Measurements from ENCODE around the gene CYTH3.

DNA sequence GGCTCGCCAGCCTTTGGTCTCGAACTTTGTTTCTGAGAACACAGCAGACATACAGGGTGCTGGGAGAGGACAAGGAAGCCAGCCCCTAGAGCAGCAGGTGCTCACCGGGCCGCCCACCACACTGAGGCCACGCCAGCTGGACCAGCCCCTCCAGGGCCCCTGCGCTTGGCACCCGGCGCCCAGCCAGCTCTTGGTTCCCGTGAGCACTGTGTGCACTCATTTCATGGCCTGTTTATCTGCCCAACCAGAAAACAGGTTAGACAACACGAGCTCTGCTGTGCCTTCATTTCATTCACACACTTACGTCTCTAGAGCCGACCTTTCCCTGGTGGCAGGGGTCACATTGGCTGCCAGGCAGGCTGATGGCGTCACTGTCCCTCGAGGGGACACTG lies 104.0 kb downstream of the CYTH3 start:
- TF ChIP-seq, protein P1, sequence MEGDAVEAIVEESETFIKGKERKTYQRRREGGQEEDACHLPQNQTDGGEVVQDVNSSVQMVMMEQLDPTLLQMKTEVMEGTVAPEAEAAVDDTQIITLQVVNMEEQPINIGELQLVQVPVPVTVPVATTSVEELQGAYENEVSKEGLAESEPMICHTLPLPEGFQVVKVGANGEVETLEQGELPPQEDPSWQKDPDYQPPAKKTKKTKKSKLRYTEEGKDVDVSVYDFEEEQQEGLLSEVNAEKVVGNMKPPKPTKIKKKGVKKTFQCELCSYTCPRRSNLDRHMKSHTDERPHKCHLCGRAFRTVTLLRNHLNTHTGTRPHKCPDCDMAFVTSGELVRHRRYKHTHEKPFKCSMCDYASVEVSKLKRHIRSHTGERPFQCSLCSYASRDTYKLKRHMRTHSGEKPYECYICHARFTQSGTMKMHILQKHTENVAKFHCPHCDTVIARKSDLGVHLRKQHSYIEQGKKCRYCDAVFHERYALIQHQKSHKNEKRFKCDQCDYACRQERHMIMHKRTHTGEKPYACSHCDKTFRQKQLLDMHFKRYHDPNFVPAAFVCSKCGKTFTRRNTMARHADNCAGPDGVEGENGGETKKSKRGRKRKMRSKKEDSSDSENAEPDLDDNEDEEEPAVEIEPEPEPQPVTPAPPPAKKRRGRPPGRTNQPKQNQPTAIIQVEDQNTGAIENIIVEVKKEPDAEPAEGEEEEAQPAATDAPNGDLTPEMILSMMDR (conservative IDR thresholded peaks at IDR 0.05 in 1 of 2, IDR thresholded peaks at IDR 0.05 in 1 of 2; ENCODE audit: low read depth in 1 of 2, low read length in 2 of 2), result no peak
- no peak for TF ChIP-seq EZH2 (IDR thresholded peaks at IDR 0.05; ENCODE audit: low read length, missing control alignments)

Measured in fibroblast of lung (primary cell).